HT1080 (cell line): Measurements from ENCODE around the gene SHROOM3. TPM values are rescaled to one million over a fixed set of nuclear protein-coding genes. Genes with fewer than 3 reads are reported as not detected.

Source experiments
- DNase-seq: peaks from one replicate; pipeline ENCODE4 v3.0.0-alpha.2; 2015; ENCODE audit warnings: low read depth
- total RNA-seq: library from RNA; depleted of rRNA; stranded (reverse); fragments of >200 nt; shearing (Covaris generic); gene quantifications from 2 replicates; pipeline ENCODE4 v1.2.3, GENCODE V29; 2014

The SHROOM3 gene
- total RNA-seq, 1 experiment from 2014 or later = 11.8 TPM

DNA sequence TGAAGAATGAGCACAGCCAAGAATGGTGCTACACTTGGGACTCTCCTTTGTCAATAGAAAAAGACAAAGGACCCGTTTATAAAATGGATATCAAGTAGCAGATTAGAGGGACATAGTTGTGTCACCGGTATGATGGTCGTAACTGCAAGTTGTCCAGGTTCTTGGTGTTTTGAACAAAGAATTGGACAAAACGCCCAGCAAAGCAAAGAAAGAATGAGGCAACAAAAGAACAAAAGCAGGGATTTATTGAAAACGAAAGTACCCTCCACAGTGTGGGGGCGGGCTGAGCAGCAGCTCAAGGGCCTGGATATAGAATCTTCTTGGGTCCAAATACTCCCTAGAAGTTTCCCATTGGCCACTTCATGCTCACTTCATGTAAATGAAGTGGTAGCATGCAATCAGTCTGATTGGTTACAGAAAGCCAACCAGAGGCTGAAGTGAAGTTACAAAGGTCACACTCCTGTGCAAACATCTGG, 54.7 kb downstream of the SHROOM3 start:
- no peak for DNase-seq

DNA sequence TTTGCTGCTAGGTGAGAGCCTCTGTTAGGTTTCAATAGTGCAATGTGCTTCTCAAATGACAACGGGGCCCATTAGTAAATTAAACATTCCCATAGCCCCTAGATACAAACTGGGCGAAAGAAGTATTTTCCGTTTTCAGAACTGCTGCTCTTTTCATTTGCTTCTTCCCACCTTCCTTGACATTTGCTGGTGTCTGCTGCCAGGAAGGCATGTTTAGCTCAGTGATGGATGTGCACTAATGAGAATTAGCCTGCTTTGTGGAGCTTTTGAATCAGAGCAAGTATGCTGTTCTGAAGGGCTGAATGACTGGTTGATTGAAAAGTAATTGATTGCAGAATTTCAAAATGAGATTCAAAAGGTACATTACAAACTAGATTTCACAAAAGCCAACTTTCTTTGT, 57.0 kb downstream of the SHROOM3 start:
- DNase-seq = no peak

DNA sequence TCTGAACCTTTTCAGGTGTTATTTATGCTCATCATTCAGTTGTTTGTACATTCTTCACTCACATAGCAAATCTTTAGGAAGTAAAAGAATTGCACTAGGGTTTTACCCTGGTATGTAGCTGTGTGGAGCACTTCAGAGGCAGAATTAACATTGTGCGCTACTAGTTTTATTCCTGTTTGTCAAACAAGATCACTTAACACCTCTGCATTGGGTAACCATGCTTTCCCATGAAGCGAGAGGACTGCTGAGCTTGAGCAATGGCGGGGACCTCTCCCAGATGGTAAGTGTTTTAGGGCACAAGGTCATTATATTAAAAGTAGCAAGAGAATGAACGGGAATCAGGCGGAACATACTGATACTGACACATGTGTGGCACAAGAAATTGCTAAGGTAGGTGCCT, 59.2 kb downstream of the SHROOM3 start:
- no peak for DNase-seq

DNA sequence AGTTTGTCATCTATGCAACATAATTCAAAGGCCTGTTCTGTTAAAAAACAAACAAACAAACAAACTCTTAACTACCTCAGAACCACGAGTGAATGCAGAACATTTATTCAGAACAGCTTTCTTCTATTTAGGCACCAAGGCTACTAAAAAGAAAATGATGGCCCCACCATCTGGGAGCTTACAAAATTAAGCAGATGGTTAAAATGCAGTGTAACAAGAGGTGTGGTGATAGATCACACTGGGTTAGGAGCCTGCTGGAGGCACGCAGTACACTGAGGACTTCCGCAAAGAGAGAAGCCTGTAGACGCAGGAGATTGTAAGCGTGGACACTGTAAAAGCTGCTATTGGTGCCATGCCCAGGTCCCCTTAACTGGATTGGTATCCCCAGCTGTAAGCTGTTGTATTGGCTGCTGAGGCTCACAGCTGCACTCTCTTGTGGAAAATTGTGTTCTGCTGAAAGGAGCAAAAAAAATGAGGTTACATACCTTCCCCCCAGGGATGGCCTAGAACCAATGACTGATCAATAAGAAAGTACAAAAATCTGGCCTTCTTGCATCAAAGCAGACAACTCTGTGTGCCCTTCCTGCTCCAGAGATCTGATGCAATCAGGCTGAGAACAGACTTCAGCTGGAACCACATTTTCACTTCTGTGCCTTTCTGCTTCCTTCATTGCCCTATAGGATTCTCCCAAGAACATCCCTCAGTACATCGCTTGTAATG, 60.0 kb downstream of the SHROOM3 start:
- DNase-seq = no peak

DNA sequence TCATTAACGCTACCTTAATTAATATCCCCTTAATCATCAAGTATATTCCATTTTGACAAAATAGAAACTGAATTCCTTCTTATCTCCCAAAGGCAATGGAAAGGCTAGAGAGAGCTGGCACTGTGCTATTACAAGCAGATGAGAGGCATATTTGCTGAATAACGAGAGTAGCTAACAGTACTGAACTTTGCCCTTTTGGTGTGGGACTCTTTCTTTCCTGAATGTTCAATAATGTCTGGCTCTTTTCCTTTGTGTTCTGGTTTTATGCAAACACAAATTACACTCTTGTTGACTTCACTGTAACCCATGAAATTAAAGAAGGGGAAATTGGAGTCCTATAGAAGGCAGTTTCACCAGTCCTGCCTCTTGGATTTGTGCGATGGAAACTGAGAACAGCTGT, 63.5 kb downstream of the SHROOM3 start:
- no peak for DNase-seq

DNA sequence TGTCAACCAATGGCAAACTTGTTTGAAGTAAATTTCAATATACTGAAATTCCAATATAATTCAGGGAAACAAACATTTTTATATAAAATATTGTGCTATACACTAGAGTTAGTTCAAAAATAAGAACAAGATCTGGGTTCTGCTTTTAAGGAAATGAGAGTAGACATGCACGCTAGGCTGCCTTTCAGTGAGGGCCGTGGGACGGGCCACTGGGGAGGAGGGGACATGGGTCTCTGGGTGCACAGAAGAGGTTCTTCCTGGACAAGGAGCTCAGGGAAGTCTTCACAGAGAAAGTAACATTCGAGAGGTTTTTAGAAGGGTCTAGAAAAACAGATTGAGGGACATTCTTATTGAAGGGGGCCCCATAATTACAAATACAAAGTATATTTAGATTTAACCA, 64.4 kb downstream of the SHROOM3 start:
- no peak for DNase-seq

DNA sequence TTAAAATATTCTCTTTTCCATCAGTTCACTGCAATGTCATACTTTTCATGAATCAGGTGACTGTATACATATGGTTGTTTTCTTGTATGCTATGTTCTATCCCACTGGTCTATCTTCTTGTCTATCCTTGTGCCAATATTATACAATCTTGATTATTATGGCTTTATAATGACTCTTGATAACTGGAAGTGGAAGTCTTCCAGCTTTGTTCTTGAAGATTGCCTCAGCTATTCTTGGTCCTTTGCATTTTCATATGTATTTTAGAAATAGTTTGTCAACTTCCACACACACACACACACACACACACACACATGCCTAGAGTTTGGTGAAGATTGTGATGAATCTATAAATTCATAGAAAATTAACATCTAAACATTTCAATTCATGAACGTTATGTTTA, 67.9 kb downstream of the SHROOM3 start:
- no peak for DNase-seq

DNA sequence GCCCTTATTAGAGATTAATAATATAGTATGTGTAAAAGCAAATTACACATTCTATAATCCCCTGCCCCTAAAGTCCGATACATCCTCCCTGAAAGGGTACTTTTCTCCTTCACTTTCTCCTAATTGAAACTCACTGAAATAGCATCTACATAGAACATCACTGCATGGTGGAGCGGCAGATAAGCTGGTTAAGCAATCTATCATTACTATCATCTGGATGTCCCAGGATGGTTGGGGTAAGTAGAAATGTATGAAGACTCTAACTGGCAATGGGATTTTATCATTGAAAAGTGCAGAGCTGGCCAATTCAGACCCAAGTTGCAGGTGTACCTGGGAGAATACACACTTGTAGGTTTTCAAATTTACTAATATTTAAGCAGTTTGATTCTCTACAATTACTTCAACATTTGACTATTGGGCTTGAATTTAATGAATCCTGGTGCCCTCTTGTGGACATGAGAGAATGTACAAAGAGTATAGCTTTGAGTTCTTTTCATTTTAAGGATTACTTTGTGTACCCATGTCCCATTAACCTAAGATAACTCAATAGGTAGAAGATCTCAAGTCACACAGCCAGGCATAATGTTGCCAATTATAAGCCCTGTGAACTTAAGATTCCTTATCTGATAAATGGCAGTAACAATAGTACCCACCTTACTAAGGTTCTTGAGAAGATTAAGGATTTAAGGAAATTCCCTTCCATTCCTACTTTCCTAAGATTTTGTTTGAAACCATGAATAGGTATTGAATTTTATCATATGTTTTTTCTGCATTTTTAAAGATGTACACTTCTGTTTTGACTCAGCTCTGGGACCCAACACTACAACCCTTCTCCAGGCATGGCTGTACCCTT, 69.8 kb downstream of the SHROOM3 start:
- peak; percentile 35 for DNase-seq

DNA sequence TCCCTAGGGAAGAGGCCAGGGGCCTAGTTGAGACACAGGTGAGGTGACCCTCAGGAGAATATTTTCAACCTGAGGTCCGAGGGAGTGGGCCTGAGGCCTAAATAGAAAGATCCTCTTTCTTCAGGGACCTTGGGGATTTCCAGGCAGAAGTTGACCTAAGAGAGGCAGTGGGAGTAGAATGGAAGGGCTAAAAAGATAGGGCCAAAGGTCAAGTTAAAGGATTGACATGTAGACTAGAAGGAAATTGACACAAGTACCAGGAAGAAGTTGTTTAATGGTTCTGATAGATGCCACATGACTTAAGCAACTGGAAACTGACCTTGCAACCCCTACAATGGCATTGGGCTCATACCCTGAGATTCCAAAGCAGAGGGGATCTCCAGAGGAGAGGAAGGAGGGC, 76.9 kb downstream of the SHROOM3 start:
- DNase-seq = no peak

DNA sequence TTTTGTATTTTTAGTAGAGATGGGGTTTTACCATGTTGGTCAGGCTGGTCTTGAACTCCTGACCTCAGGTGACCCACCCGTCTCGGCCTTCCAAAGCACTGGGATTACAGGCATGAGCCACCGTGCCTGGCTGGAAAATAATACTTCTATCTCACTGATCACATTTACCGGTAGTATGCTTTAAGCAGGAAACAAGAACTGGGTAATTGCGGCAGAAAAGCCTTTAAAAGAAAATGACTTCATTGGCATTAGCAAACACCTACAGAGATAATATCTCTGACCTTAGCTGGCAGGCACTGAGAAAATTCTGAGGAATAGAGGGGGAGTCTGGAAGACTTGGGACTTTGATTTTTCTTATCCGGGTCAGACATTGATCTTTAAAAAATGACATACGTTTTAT, 78.5 kb downstream of the SHROOM3 start:
- no peak for DNase-seq

DNA sequence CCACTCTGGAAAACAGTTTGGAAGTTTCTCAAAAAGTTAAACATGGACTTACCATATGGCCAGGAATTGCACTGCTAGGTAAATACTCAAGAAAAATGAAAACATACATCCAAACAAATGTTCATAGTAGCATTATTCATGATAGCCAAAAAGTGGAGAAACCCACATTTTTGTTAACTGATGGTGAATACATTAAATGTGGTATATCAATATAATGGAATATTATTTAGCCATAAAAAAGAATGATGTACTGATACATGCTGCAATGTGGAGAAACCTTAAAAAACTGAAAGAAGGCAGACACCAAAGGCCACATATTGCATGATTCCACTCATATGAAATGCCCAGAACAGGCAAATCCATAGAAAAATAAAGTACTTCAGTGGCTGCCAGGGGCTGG, 79.1 kb downstream of the SHROOM3 start:
- DNase-seq = no peak

DNA sequence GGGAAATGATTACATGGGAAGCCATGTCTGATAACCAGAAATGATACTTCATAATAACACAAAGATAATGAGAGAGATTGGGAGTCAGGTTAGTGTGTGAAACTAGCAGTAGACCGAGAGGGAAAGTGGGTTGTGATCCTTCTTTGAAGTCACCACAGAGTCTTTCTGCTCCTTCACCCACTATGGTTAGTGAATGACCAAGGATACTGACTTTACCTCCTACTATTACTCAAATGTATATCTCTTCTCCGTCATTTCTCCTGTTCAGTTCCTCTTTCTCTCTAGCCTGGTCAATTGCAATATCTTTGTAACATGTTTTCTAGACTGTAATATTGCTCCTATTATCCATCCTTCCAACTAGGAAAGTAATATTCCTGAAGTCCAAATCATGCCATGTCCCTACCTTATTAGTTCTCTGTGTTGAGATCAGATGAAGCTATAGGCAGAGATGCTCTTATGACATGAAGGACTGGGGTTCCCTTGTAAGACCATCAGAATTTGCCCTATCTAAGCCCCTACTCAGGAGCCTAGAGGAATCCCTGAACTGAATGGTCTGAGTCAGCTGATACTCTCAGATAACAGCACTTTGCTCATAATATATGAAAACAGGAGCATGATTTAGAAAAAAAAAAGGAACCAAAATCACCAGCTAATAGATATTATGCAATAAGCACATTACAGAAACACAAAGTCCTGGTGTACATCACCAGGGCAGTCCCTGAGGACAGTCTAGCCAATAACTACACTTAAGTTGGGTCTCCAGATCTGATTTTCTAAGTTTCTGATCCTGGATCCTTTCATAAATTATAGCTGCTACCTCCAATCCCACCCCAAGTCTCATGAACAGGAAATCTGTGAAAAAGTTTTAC, 81.2 kb downstream of the SHROOM3 start:
- DNase-seq = no peak

DNA sequence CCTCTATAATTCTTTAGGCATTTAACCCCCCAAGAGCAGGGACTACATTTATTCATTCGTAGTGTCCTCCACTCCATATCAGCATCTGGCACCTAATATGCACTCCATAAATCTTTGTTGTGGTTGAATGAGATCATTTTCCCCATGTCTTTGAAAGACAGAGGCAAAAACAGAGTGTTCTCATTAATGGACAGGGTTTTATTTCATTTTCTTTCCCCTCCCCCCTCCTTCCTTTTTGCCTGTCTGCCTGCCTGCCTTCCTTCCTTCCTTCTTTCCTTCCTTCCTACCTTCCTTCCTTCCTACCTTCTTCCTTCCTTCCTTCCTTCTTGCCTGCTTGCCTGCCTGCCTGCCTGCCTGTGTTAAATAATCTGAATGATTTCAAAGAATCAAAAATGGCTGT, 83.2 kb downstream of the SHROOM3 start:
- no peak for DNase-seq

DNA sequence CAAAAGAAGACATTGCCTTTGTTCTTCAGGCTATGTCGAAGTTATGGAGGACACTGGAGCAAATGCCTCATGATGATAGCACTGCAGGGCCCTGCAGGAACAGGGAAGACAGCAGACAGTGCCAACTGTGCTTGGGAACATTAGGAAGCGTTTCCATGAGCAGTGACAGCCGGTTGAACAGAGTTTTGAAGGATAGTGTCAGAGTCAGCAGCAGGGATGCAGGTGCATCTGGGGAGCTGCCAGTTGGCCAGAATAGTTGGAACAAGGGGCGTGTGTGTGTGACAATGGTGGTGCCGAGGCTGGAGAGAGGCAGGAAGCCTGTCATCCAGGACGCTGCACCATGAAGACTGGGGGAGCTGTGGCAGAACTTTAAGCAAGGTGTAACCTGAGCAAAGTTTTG, 88.6 kb downstream of the SHROOM3 start:
- no peak for DNase-seq

DNA sequence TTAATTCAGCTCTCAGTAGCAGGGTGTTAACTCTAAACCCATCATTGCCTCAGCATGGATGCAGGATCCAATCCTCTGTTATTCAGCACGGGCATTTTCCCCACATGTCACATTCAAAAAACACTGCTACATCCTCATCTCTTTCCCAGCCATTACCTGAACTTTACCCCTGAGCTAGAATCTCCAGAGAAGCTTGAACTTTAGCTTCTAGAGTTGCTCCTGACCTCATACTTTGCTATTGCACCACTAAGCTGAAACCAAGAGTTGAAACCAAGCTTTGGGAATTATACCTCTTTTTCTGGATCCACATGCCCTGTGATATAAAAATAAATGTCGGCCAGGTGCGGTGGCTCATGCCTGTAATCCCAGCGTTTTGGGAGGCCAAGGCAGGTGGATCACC, 90.7 kb downstream of the SHROOM3 start:
- DNase-seq = no peak

DNA sequence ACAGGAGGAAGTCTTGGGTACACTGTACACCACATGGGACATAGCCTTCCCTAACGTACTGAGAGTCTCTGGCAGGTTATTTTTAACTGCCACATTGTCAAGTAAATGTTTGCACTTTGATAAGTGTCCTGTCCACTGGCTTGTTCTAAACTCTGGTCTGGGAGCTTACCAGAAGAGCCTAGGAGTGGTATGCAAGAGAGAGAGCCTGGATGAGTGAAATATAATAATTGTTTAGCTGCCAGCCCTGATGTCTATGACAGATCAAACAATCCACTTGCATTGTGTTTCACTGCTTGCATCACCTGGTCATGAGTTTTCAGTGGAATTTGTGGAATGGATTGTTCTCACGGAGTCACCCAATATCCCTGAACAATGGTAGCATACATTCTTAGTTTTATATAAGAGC, 91.6 kb downstream of the SHROOM3 start:
- DNase-seq = peak; percentile 16

DNA sequence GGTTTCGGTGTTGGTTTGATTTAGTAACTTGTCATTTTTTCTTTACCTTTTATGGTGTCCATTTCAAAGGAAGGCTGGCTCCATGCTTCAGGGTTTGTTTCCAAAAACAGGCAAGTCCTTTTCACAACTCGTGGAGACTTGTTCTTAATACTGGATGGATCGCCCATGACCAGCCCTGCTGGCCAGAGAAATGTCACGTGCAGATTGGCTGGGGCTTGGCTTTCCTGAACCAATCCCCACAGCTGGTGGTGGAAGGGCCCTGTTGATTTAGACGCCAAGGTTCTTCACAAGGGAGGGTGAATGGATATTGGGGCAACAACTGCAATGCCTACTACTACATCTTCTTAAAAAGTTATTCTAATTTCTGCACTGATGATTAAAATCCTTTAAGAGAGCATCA, 92.6 kb downstream of the SHROOM3 start:
- DNase-seq = no peak

DNA sequence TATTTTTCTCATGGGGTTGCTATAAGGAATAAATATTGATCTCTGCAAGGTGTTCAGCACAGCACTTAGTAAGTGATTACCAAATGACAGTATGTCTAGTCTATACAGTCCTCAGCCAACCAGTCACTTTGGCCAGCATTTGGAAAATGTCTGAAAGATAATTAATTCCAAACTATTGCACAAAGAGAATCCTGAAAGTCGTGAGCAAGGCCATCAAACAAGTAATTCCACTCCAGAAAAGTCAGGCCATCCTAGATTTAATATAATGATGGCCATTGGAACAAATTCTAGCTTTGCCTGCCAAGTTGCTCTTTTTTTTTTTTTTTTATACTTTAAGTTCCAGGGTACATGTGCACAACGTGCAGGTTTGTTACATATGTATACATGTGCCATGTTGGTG, 96.6 kb downstream of the SHROOM3 start:
- DNase-seq = no peak

DNA sequence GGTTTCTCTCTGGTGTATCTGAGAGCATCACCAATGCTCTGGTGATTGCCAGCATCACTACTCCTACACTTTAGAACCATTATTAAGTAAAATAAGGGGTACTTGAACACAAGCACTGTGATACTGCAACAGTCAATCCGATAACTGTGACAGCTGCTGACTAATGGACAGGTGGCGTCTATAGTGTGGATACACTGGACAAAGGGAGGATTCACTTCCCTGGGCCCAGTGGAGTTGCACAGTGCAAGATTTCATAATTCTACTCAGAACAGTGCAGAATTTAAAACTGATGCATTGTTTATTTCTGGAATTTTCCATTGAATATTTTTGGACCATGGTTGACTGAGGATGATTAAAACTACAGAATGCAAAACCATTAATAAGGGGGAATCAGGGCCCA, 97.8 kb downstream of the SHROOM3 start:
- DNase-seq = no peak

DNA sequence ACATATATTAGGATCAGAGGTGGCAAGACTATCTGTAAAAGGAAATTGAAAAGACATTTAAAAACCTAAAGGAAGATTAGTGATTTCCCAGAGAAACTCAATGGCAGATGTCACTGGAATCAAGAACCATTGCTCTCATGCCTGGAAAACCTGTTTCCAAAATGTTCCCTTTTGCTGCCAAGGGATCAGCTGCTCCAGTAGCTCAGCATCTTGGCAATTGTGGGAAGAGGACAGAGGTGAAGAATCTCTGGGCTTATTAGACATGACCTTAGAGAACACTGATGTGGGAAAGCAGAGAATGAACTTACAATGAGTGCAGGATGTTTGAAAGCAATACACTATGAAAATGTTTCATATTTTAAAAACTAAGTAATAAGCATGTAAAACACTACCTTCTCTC, 98.3 kb downstream of the SHROOM3 start:
- no peak for DNase-seq

DNA sequence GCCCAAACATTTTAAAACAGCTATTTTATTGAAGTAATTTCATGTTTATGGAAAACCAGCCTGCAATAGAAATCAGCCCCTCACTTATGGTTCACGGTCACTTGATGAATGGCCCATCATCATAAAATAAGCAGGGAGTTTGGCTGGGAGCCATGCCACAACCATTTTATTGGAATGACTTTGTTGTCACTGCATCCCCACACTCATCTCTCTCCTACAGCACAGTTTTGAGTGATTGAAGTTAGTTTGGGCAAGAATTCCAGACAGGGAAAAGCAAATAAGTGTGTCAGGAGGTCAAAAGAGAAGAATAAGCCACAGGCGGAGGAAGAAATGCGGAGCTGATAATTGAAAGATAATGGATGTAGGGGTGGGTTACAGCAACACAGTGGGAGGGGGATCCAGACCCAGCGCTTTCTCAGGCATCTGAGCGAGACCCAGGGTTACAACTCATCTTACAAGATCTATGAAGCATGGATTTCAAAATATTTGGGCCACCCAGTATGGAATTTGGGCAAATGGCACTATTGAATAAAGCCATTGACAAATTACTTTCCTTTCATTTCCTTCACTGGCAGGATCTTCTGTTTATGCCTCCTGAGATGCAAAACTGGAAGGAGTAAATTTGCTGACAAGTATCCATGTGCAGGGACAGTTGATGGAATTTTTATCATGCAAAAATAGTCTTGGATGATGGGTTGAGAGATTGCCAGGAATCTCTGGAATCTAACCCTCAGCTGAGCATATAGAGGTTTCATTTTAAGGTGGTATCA, 100.8 kb downstream of the SHROOM3 start:
- DNase-seq = peak; percentile 67
